ENCODE data around the gene GSN.
A peak's percentile ranks its signal among the peaks of the same experiment; 100 is the strongest.

The GSN gene

GRCh38 chr9:121234832-121235161, 33.2 kb upstream of the GSN start:
- H3K9me3 Mint-ChIP-seq, result no peaks in the 10 kb centered on the region
- DNase-seq (no peak), ATAC-seq (replicated peaks) (no peak)
- no peak overlapping the region for H3K4me3 Mint-ChIP-seq
- H3K36me3 Mint-ChIP-seq (ENCODE audit: insufficient read depth), result peaks cover 2% of the 10 kb centered on the region
- no peaks in the 10 kb centered on the region for H3K4me1 Mint-ChIP-seq (ENCODE audit: low read depth in 2 of 2)
- H3K27ac Mint-ChIP-seq, result no peak overlapping the region
- H3K27me3 Mint-ChIP-seq, result no peaks in the 10 kb centered on the region

DNA sequence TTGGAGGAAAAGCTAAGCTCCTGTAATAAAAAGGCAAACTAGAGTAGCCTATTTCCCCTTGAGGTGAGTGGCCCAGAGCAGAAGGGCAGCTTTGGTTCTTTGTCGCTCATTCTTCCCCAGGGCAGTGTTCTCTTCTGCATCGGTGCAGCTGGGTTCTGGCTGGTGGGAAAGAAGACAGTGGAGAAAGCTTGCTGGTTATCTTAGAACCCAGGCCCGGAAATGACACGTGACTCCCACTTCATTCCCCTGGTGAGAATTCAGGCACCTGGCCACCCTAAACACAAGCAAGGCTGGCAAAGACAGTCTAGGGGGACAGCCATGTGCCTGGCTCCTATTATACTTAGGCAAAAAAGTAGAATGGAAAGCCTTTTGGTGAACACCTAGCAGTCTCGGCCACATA, 32.5 kb upstream of the GSN start:
- DNase-seq (no peak), ATAC-seq (replicated peaks) (no peak)
- H3K9me3 Mint-ChIP-seq, result no peaks in the 10 kb centered on the region
- H3K4me3 Mint-ChIP-seq, result no peak overlapping the region
- no peak overlapping the region for H3K27ac Mint-ChIP-seq
- H3K36me3 Mint-ChIP-seq (ENCODE audit: insufficient read depth), result peaks cover 2% of the 10 kb centered on the region
- H3K27me3 Mint-ChIP-seq, result no peaks in the 10 kb centered on the region
- H3K4me1 Mint-ChIP-seq (ENCODE audit: low read depth in 2 of 2), result no peaks in the 10 kb centered on the region

DNA sequence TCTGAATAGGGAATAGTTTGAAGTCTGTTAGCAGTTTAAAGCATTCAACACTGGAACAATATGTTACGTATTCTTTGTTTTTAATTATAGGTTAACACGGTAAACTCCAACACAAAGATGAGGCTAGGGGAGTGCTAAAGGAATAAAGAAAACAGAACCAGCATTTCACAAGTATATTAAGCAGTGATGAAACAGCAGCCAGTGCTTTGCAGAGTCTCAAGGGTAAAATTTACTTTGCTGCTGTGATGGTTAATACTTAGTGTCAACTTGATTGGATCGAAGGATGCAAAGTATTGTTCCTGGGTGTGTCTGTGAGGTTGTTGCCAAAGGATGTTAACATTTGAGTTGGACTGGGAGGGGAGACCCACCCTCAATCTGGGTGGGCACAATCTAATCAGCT, 30.0 kb upstream of the GSN start:
- Mint-ChIP-seq H3K36me3 (ENCODE audit: insufficient read depth) (peaks cover 2% of the 10 kb centered on the region), H3K27me3 (no peaks in the 10 kb centered on the region), H3K4me1 (ENCODE audit: low read depth in 2 of 2) (no peaks in the 10 kb centered on the region), H3K9me3 (no peaks in the 10 kb centered on the region), H3K27ac (no peak overlapping the region), H3K4me3 (no peak overlapping the region)
- DNase-seq (no peak), ATAC-seq (replicated peaks) (no peak)

DNA sequence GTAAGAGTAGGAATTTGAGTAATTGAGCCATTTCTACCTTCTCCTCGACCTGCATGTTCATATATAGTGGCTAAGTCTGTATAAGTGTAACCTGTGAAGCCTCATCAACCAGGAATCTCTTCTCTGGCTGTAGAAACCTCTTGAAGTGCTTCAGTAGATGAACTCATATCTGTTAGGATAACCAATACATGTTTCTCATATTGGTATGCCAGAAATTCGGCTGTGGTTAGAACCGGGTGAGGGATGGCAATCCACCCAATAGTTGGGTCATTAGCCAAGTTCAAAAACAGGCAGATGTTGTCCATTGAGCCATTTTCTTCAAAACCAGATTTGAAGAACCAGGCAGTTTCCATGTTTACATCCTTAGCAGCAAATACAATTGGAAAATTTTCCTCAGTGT, 28.9 kb upstream of the GSN start:
- DNase-seq, result no peak
- no peak overlapping the region for H3K4me3 Mint-ChIP-seq
- H3K27ac Mint-ChIP-seq, result peak overlapping the region in 1 of 2 donors; percentile 54
- no peak for ATAC-seq (replicated peaks)
- no peaks in the 10 kb centered on the region for H3K9me3 Mint-ChIP-seq
- H3K27me3 Mint-ChIP-seq, result no peaks in the 10 kb centered on the region
- H3K4me1 Mint-ChIP-seq (ENCODE audit: low read depth in 2 of 2), result no peaks in the 10 kb centered on the region
- peaks cover 2% of the 10 kb centered on the region for H3K36me3 Mint-ChIP-seq (ENCODE audit: insufficient read depth)

DNA sequence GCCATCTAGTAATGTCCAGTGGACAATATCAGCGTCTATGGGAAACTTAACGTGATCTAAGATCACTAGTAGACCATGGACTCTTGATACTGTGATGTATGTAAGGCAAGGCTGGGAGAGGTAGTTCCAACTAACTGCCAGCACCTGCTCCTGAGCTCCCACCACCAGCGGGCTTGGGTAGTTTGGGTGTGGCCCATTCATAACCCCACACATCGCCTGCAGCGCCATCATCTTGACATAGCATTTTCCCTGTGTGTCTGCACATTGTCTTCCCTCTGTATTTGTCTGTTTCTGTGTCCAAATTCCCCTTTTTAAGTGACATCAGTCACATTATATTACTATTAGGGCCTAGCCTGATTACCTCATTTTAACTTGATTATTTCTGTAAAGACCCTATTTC, 28.1 kb upstream of the GSN start:
- peaks cover 2% of the 10 kb centered on the region for H3K36me3 Mint-ChIP-seq (ENCODE audit: insufficient read depth)
- no peak overlapping the region for H3K4me3 Mint-ChIP-seq
- no peaks in the 10 kb centered on the region for H3K4me1 Mint-ChIP-seq (ENCODE audit: low read depth in 2 of 2)
- H3K9me3 Mint-ChIP-seq, result no peaks in the 10 kb centered on the region
- no peak overlapping the region for H3K27ac Mint-ChIP-seq
- H3K27me3 Mint-ChIP-seq, result no peaks in the 10 kb centered on the region
- ATAC-seq (replicated peaks) (no peak), DNase-seq (no peak)

DNA sequence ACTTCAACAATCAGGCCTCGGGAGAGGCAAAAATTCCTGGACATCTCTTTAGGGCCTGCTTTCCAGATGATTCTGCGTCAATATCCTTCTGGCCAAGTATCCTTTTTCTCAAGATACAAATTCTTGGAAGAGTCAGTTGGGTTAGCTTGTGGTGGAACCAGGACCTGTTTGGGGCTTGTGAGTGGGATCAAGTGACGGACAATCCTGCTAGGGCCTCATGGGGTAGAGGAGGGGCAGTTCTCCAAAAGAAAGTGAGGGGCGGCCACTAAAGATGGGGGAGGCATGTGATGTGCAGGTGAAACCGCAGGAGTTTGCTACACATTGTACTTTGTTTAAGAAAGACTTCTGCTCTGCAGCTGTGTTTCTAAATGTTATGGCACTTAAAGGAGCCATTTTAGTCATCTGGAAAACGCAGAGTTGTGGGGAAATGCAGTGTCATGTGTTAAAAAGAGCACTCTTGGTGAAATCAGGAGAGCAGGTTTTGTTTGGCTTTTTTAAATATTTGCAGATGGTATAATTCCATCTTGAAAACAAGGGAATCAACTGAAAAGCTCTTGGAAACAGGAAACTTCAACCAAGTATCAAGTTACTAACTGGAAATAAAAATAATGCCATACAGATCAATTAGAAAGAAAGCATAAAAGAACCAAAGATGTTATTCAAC, 27.4 kb upstream of the GSN start:
- Mint-ChIP-seq H3K9me3 (no peaks in the 10 kb centered on the region), H3K27me3 (no peaks in the 10 kb centered on the region), H3K4me1 (ENCODE audit: low read depth in 2 of 2) (no peaks in the 10 kb centered on the region), H3K36me3 (ENCODE audit: insufficient read depth) (peaks cover 2% of the 10 kb centered on the region), H3K27ac (no peak overlapping the region), H3K4me3 (no peak overlapping the region)
- ATAC-seq (replicated peaks), result no peak
- no peak for DNase-seq

DNA sequence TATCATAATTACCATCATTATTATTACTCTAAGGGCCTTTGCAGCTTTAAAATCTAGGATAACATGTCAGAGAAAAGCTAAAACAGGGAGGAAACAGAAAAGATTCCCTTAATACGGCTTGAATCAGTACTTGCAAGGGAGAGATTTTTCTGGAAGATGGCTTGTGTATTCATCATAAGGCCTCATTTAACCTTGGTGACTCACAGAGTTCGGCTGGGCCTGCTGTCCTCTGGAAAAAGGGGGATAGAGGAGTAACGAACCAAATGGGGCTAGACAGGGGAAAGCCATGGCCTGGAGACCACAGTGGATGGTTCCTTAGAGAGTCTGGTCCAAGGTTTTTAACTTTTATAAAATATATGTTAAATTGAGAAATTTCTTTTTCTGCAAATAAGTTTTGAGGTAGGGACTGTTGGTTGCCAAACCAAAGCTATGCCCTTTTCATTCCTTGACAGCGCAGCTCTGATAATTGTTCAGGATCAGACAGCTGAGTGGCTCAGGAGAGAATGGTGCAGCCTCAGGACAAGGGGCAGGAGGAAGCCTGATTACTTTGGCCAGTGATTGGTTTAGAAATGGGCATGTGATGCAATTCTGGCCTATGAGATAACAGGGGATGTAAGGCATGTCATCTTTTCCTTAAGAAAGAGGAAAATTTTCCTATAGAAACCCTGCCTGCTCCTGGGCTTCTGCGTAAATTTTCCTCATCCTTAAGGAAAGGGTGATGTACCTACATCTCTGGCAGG, 25.6 kb upstream of the GSN start:
- Mint-ChIP-seq H3K36me3 (ENCODE audit: insufficient read depth) (no peaks in the 10 kb centered on the region), H3K4me3 (no peak overlapping the region), H3K9me3 (no peaks in the 10 kb centered on the region), H3K27me3 (no peaks in the 10 kb centered on the region), H3K4me1 (ENCODE audit: low read depth in 2 of 2) (no peaks in the 10 kb centered on the region), H3K27ac (no peak overlapping the region)
- DNase-seq (no peak), ATAC-seq (replicated peaks) (no peak)

DNA sequence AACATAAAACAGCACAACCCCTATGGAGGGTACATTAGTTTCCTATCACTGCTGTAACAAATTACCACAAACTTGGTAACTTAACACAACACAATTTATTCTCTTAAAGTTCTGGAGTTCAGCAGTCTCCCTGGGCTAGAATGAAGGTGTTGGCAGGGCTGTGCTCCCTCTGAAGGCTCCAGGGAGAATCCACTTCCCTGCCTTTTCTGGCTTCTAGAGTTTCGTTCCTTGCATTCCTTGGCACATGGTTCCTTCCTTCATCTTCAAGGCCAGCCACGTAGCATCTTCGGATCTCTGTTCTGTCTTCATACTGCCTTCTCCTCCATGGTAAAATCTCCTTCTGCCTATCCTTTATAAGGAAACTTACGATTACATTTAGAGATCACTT, 25.0 kb upstream of the GSN start:
- ATAC-seq (replicated peaks) (no peak), DNase-seq (no peak)
- Mint-ChIP-seq H3K36me3 (ENCODE audit: insufficient read depth) (no peaks in the 10 kb centered on the region), H3K27ac (no peak overlapping the region), H3K9me3 (no peaks in the 10 kb centered on the region), H3K4me1 (ENCODE audit: low read depth in 2 of 2) (no peaks in the 10 kb centered on the region), H3K4me3 (no peak overlapping the region), H3K27me3 (no peaks in the 10 kb centered on the region)

DNA sequence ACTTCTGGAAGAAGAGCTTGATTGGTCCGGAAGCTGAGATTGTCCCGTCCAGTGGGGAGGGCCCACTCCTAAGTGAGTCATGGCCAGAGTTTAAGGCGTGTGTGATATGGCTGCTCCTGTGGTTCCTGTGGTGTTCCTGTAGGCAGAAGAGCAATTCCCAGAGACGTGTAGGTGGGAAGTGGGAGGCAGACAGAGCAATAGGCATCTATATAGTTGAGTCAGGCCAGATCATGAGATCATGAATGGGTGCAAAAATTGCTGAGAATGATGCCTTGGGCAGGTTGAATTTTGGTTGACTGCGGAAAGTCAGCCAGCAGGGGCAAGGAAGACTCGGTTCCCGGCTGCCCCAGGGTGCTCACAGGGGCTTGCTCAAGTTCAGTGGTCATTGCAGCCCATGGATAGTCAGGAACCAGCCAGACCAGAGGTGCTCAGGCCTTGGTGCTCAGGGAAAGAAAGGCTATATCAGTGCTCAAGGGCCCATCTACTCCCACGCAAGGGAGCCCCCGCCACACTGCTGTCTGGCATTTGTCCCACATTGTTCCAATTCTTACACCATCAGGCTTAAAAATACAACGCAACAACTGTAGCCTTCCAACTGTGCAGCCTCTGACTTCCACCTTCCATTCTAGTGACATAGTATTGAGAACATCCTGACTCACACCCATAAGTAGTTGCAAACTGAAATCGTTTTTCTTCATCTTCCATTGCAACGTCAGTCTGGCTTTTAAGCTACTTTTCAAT, 21.0 kb upstream of the GSN start:
- no peak for ATAC-seq (replicated peaks)
- no peak overlapping the region for H3K27ac Mint-ChIP-seq
- H3K9me3 Mint-ChIP-seq, result no peaks in the 10 kb centered on the region
- DNase-seq, result no peak
- H3K27me3 Mint-ChIP-seq, result no peaks in the 10 kb centered on the region
- H3K36me3 Mint-ChIP-seq (ENCODE audit: insufficient read depth), result no peaks in the 10 kb centered on the region
- no peaks in the 10 kb centered on the region for H3K4me1 Mint-ChIP-seq (ENCODE audit: low read depth in 2 of 2)
- no peak overlapping the region for H3K4me3 Mint-ChIP-seq

- Mint-ChIP-seq H3K4me3 (no peak overlapping the region), H3K4me1 (ENCODE audit: low read depth in 2 of 2) (no peaks in the 10 kb centered on the region), H3K36me3 (ENCODE audit: insufficient read depth) (no peaks in the 10 kb centered on the region), H3K27ac (no peak overlapping the region), H3K27me3 (no peaks in the 10 kb centered on the region), H3K9me3 (no peaks in the 10 kb centered on the region)
- DNase-seq (no peak), ATAC-seq (replicated peaks) (no peak)
Measured at GRCh38 chr9:121249563-121249962, 18.4 kb upstream of the GSN start.

DNA sequence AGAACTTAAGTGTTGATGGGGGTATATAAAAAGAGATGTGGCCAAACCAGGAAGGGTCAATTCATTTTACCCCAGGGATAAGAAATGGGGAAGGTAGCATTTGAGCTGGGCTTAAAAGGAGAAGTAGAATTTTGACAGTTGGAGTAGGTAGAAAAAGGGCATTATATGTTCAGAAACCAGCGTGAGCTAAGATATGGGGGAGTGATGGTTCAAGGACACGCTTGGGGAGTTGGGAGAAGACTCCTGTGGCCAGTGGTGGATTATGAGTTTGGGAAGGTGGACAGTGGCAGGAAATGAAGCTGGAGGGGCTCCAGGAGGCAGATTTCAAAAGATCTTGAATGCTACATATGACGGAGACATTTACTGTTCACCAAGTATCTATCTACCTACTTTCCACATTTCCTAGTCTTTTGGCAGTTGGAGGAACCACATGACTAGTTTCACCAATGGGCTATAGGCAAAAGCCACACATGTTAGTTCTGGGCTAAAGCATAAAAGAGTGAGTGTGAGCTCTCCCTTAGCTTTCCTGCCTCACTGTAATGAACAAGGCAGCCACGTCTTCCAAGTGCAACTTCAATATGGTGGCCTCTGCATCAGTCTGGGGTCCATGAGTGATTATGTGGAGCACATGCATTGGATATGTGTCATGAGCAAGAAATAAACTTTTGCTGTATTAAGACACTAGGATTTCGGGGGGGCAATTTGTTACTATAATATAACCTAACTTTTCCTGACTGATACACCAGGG, 15.7 kb upstream of the GSN start:
- no peaks in the 10 kb centered on the region for H3K4me1 Mint-ChIP-seq (ENCODE audit: low read depth in 2 of 2)
- no peak overlapping the region for H3K4me3 Mint-ChIP-seq
- H3K9me3 Mint-ChIP-seq, result no peaks in the 10 kb centered on the region
- DNase-seq (no peak), ATAC-seq (replicated peaks) (no peak)
- no peak overlapping the region for H3K27ac Mint-ChIP-seq
- H3K27me3 Mint-ChIP-seq, result no peaks in the 10 kb centered on the region
- H3K36me3 Mint-ChIP-seq (ENCODE audit: insufficient read depth), result no peaks in the 10 kb centered on the region

DNA sequence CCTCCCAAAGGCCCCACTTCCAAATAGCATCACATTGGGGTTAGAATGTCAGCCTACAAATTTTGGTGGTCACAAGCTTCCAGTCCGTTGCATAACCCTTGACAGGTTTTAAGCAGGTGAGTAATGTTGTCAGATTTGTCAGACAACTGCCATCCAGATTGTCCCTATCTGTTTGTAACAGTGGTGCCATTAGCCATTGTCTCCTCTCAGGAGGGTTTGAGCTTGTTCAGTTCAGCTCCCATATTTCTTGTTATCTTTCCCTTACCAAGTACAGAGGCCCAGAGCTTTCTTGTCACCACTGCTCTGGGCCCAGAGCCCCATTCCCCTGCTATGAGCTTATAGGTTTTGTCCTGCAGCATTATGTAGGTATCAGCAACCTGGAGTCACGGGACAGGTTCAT, 14.8 kb upstream of the GSN start:
- Mint-ChIP-seq H3K9me3 (no peaks in the 10 kb centered on the region), H3K4me1 (ENCODE audit: low read depth in 2 of 2) (no peaks in the 10 kb centered on the region), H3K27ac (peak overlapping the region in 1 of 2 donors; percentile 3), H3K4me3 (no peak overlapping the region), H3K27me3 (no peaks in the 10 kb centered on the region), H3K36me3 (ENCODE audit: insufficient read depth) (no peaks in the 10 kb centered on the region)
- ATAC-seq (replicated peaks), result no peak
- DNase-seq, result no peak

GRCh38 chr9:121253821-121254501, 14.0 kb upstream of the GSN start:
- Mint-ChIP-seq H3K27me3 (no peaks in the 10 kb centered on the region), H3K4me1 (ENCODE audit: low read depth in 2 of 2) (no peaks in the 10 kb centered on the region), H3K4me3 (no peak overlapping the region), H3K9me3 (no peaks in the 10 kb centered on the region), H3K27ac (peak overlapping the region in 1 of 2 donors; percentile 3), H3K36me3 (ENCODE audit: insufficient read depth) (no peaks in the 10 kb centered on the region)
- no peak for DNase-seq
- no peak for ATAC-seq (replicated peaks)
